Heart right ventricle (tissue), 16 donors: ENCODE results near the gene C21orf91. TPM values are rescaled to one million over a fixed set of nuclear protein-coding genes. Genes with fewer than 3 reads are reported as not detected.

Experiments used
- ATAC-seq, 8 donors: fragments of 200-7000 bp; cut with Tn5 transposase; one replicate each; pipeline ENCODE4 v1.9.1; 2020; ENCODE audit warnings: mild to moderate bottlenecking in 8 of 8, moderate library complexity in 8 of 8, moderate number of reproducible peaks in 1 of 8
- DNase-seq, 2 donors: peaks; one replicate each; pipeline ENCODE4 v3.0.0-alpha.2; 2020
- H3K27ac ChIP-seq, 10 donors: fragments of 200-600 bp; sonication (generic) in 2 of 10; one replicate each; pipeline versions ENCODE4 v1.5.0 to v1.8.0; 2020 to 2022; ENCODE audit warnings: mild to moderate bottlenecking in 3 of 10
- H3K27me3 ChIP-seq, 7 donors: fragments of 200-600 bp; one replicate each; pipeline ENCODE4 v1.8.0; 2021 to 2022; ENCODE audit warnings: mild to moderate bottlenecking in 2 of 7
- H3K36me3 ChIP-seq, 9 donors: fragments of 200-600 bp; sonication (generic) in 1 of 9; one replicate each; pipeline versions ENCODE4 v1.5.0 to v1.8.0; 2020 to 2022; ENCODE audit warnings: mild to moderate bottlenecking in 2 of 9
- H3K4me1 ChIP-seq, 9 donors: fragments of 200-600 bp; sonication (generic) in 1 of 9; one replicate each; pipeline versions ENCODE4 v1.5.0 to v1.8.0; 2020 to 2022; ENCODE audit warnings: mild to moderate bottlenecking in 4 of 9
- H3K4me3 ChIP-seq, 10 donors: fragments of 200-600 bp; sonication (generic) in 2 of 10; one replicate each; pipeline versions ENCODE4 v1.5.0 to v1.8.0; 2020 to 2022; ENCODE audit warnings: mild to moderate bottlenecking in 7 of 10, moderate library complexity in 2 of 10
- H3K9me3 ChIP-seq, 11 donors: fragments of 200-600 bp in 10 of 11; sonication (generic) in 2 of 11; one replicate each; pipeline versions ENCODE4 v1.5.0 to v1.8.0; 2013 to 2022; ENCODE audit warnings: mild to moderate bottlenecking in 2 of 11, control low read depth in 1 of 11, moderate library complexity in 1 of 11
- CTCF ChIP-seq, 9 donors: fragments of 200-600 bp; sonication (generic) in 2 of 9; IDR thresholded peaks; one replicate each; pipeline versions ENCODE4 v1.5.0 to v1.8.0; 2021 to 2022; ENCODE audit warnings: antibody characterized with exemption in 9 of 9, mild to moderate bottlenecking in 5 of 9, moderate library complexity in 1 of 9
- WGBS, 2 donors: extraction: QIAGEN DNeasy Blood & Tissue Kit; methylation state at CpG; one replicate each; pipeline ENCODE4 v1.1.7; 2013; ENCODE audit warnings: inconsistent platforms in 1 of 2; 5-methylcytosine and 5-hydroxymethylcytosine counted together
- intact Hi-C, 10 donors: fragments of 100-400 bp; cut with DNase I; formaldehyde crosslinking; loops; one replicate each; pipeline versions ENCODE4 v1.11.1 to v1.14.2; 2022
- polyA plus RNA-seq, 2 donors: library from polyadenylated mRNA; stranded (reverse); fragments of 200-250 nt; gene quantifications; one replicate each; pipeline ENCODE4 v1.2.3, GENCODE V29; 2013
- total RNA-seq, 10 donors: library from RNA; stranded (reverse); fragmentation: NEBNext Ultra II Directional in 3 of 10; extraction: Animal tissue kit (Norgen Biotek cat#: 25700) in 3 of 10; gene quantifications; one replicate each; pipeline versions ENCODE4 v1.2.1 to v1.2.4, GENCODE V29; 2021 to 2023
- donor health status: Arrhythmogenic right ventricular cardiomyopathy.
- donor health status: ischemic (EF 13 %, LVEDD 7.1; RV severe dilation, severe dysfunction).
- donor health status: healthy with polysubstance abuse.
- donor health status: DM: no; HTN: yes; CAD: no.
- donor health status: DM: no; HTN: no; CAD: no.
- donor health status: ischemic (EF 25% LVEDD 6.9; RV normal size, moderate dysfunction).
- donor health status: ischemic (EF 25% LVEDD 5.7; RV mildly dilated, moderate dysfunction).
- donor health status: healthy.
- donor health status: DM: yes; HTN: yes; CAD: no.
- donor health status: Ischemic cardiomyopathy.
- donor health status: ischemic (EF 35%, LVEDD 5.7; RV mildly dilated, moderate dysfunction).
- donor health status: nonischemic (EF 11% LVEDD 7.7; RV severe dilation, severe dysfunction).
- donor health status: DM: yes; HTN: yes; CAD: no.
- donor health status: PGD.
- donor health status: ischemic (EF 29% LVEDD 5.4; RV normal size, mild dysfunction).
- donor health status: nonischemic (EF 23%, LVEDD 6.1; RV moderate dilation, normal function).

C21orf91 gene
- total and polyA plus RNA-seq, 12 donors, result 2.3 to 18.9 (median 10.6) TPM

GRCh38 chr21:17805966-17806365 is 13.2 kb downstream of the C21orf91 start:
- no peak for DNase-seq
- Histone ChIP-seq H3K36me3 (peaks cover 0 to 61% (median 23%) of the 10 kb centered on the region in 9 donors), H3K27me3 (no peaks in the 10 kb centered on the region), H3K27ac (no peak overlapping the region), H3K4me1 (peaks cover 0 to 23% (median 12%) of the 10 kb centered on the region in 9 donors), H3K9me3 (peaks cover 0 to 28% (median 9%) of the 10 kb centered on the region in 11 donors), H3K4me3 (no peak overlapping the region)
- ATAC-seq, result no peak
- intact Hi-C loops, result no loop called here
- TF ChIP-seq CTCF (IDR thresholded peaks at IDR 0.05), result no peak
- WGBS, 2 donors, result 91 to 94% methylated on average over 4 of the region's 4 CpGs

- ATAC-seq (no peak), DNase-seq (no peak)
- WGBS, 2 donors, result 43 to 50% methylated on average over 3 of the region's 3 CpGs
- peaks cover 0 to 37% (median 10%) of the 10 kb centered on the region in 9 donors for H3K36me3 ChIP-seq
- H3K4me3 ChIP-seq, result no peak overlapping the region
- intact Hi-C loops, result no loop called here
- no peak for TF ChIP-seq CTCF (IDR thresholded peaks at IDR 0.05)
- peaks cover 0 to 38% (median 20%) of the 10 kb centered on the region in 9 donors for H3K4me1 ChIP-seq
- no peaks in the 10 kb centered on the region for H3K27me3 ChIP-seq
- peak overlapping the region in 1 of 10 donors; percentile 7 for H3K27ac ChIP-seq
- H3K9me3 ChIP-seq, result peaks cover 0 to 17% (median 8%) of the 10 kb centered on the region in 11 donors
These were observed 15.6 kb downstream of the C21orf91 start for GRCh38 chr21:17803536-17803935.

DNA sequence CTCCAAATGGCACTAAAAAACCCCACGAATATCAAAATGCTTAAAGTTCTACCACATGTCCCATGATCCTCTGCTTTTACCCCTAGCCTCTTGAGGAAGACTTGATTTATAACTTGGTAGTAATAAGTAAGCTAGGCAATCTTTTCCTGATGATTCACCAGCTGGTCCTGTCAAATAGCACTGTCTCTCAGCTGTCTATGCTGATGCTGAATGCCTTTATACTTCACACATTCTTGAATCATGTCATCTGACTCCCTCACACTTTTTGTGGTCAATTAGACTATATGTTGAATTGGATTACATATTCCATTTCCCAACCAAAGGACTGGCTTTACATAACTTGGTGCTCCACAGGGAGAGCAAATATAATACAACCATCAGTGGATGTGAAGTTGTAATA is 16.6 kb downstream of the C21orf91 start:
- H3K4me3 ChIP-seq, result no peak overlapping the region
- intact Hi-C loops, result no loop called here
- no peak overlapping the region for H3K27ac ChIP-seq
- ATAC-seq (no peak), DNase-seq (no peak)
- peaks cover 0 to 47% (median 29%) of the 10 kb centered on the region in 9 donors for H3K4me1 ChIP-seq
- no peak for TF ChIP-seq CTCF (IDR thresholded peaks at IDR 0.05)
- H3K27me3 ChIP-seq, result no peaks in the 10 kb centered on the region
- H3K9me3 ChIP-seq, result peaks cover 0 to 7% (median 0%) of the 10 kb centered on the region in 11 donors
- WGBS, 2 donors, result 93 to 100% methylated on average over 1 of the region's 1 CpG
- H3K36me3 ChIP-seq, result peaks cover 0 to 27% (median under 1%) of the 10 kb centered on the region in 9 donors

DNA sequence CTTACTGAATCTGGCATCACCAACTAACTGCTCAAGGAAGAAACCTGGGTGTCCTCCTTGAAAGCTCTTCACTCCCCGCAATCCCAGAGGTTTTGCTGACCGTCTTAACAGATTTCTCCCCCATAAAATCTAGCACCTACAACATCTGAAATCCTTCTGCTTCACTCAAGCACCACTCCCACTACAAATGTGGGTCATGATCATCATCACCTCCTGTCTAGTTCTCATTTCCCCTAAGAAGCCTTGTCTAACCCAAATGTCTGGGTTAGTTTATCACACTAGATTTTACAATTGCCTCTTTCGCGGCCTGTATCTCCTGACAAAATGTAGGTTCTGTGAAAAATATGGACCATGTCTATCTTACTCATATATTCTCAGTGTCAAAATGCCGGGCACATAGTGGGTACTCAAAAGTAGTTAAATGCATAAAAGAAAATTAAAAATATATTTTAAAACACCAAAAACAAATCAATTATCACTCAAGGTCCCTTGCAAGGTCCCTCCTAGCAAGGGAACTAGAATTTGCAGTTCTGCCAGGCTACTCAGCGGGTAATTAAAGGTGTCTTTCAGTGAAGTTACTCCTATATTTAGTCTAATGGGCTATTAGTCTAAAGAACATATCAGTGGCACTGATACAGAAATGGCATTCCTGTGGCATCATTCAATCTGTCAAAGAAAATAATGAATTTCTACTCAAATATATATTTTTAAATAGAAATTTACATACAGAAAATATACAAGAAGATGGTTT is 19.6 kb downstream of the C21orf91 start:
- WGBS, 2 donors, result 93 to 94% methylated on average over 6 of the region's 6 CpGs
- TF ChIP-seq CTCF (IDR thresholded peaks at IDR 0.05), result no peak
- no peak overlapping the region for H3K4me3 ChIP-seq
- peaks cover 0 to 59% (median 37%) of the 10 kb centered on the region in 9 donors for H3K4me1 ChIP-seq
- DNase-seq, result no peak
- peak overlapping the region in 1 of 10 donors; percentile 31 for H3K27ac ChIP-seq
- peak in 1 of 8 donors; percentile 56 for ATAC-seq
- peaks cover 0 to 5% (median 0%) of the 10 kb centered on the region in 11 donors for H3K9me3 ChIP-seq
- peaks cover 0 to 22% (median 0%) of the 10 kb centered on the region in 9 donors for H3K36me3 ChIP-seq
- intact Hi-C loops, result loop anchor here in 1 of 10 donors (5.0 kb wide), 1 partner anchor 103 kb away; no protein-coding TSS in a partner anchor
- no peaks in the 10 kb centered on the region for H3K27me3 ChIP-seq
